ENCODE data around the gene OSCAR. TPM values are rescaled to one million over a fixed set of nuclear protein-coding genes. Genes with fewer than 3 reads are reported as not detected.
A peak's percentile ranks its signal among the peaks of the same experiment; 100 is the strongest.

The OSCAR gene
- total and polyA plus RNA-seq, 2 of the 13 experiments (the other 11 are each of a cell fraction or from before 2014, with no cell fraction given), result 1.9 TPM; not detected in 1

DNA sequence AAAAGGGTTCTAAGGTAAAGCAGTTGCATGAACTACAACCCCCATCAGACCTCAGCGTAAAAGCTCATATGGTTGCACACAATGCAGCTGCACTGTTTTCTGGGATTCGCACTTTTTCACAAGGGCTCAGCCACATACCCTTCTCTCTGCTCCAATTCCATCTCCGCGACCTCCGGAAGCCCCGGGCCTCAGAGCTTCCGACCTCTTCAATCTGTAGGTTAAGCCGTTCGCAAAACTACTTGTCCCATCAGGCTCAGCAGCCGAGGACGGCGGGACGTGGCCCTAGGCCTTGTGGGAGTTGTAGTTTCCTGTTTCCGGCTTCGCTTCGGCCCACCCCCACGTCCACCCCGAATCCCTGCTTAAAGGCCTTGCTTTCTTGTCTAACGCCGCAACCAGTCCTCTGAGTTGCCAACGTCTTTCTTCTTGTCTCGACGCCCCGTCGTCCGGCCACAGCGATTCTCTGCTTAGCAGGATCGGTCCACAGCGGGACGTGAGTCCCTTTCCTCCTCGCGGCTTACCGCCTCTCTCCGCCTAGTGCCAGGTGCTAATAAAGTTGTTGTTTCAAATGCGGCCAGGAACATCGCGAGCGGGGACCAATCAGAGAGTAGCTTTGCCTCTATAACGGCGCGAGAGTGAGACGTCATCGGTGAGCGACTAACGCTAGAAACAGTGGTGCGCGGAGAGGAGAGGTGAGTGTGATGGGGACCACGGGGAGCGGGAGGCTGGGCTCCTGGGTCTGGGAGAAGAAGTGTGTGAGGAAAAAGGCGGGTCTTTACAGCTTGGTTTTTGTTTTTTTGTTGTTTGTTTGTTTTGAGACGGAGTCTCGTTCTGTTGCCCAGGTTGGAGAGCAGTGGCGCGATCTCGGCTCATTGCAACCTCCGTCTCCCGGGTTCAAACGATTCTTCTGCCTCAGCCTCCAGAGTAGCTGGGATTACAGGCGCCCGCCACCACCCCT lies 14.8 kb upstream of the OSCAR start, which contains the start of the genes PRPF31 and TFPT (continued):
- TF ChIP-seq GLI4 (CRISPR knock-in tag; IDR thresholded peaks at IDR 0.05; ENCODE audit: borderline replicate concordance) (peak; percentile 30; the same call in 1 of the 2 replicates), RARG (CRISPR knock-in tag; IDR thresholded peaks at IDR 0.05; ENCODE audit: low read depth) (no peak), GZF1 (CRISPR knock-in tag; IDR thresholded peaks at IDR 0.05) (no peak), KAT8 (CRISPR knock-in tag; IDR thresholded peaks at IDR 0.05) (peak; percentile 99), MED8 (CRISPR knock-in tag; IDR thresholded peaks at IDR 0.05; ENCODE audit: insufficient replicate concordance) (no peak), IKZF5 (CRISPR knock-in tag; IDR thresholded peaks at IDR 0.05) (peak; percentile 54; the same call in 1 of the 2 replicates), TCF7 (IDR thresholded peaks at IDR 0.05; ENCODE audit: low read depth) (no peak), HNRNPH1 (optimal IDR thresholded peaks at IDR 0.05; ENCODE audit: low read depth, low read length) (no peak), ZNF350 (CRISPR knock-in tag; IDR thresholded peaks at IDR 0.05; ENCODE audit: borderline replicate concordance, low read depth) (peak; percentile 88; the same call in 1 of the 2 replicates), NCOA2 (CRISPR knock-in tag; IDR thresholded peaks at IDR 0.05) (peak; percentile 37; the same call in 1 of the 2 replicates), ELF3 (CRISPR knock-in tag; IDR thresholded peaks at IDR 0.05) (peak; percentile 81), RAD21 (CRISPR knock-in tag; IDR thresholded peaks at IDR 0.05) (no peak), ZNF557 (CRISPR knock-in tag; IDR thresholded peaks at IDR 0.05) (peak; percentile 72; the same call in 1 of the 2 replicates), ADNP (CRISPR knock-in tag; IDR thresholded peaks at IDR 0.05) (no peak), EED (CRISPR knock-in tag; IDR thresholded peaks at IDR 0.05) (no peak), WIZ (CRISPR knock-in tag; IDR thresholded peaks at IDR 0.05) (no peak), ZNF850 (CRISPR knock-in tag; conservative IDR thresholded peaks at IDR 0.05) (peak; percentile 36; the same call in 1 of the 2 replicates), MYNN (CRISPR knock-in tag; IDR thresholded peaks at IDR 0.05; ENCODE audit: low read depth) (no peak), ZNF777 (CRISPR knock-in tag; IDR thresholded peaks at IDR 0.05) (no peak), HOXA5 (CRISPR knock-in tag; IDR thresholded peaks at IDR 0.05) (peak; percentile 39), REL (CRISPR knock-in tag; conservative IDR thresholded peaks at IDR 0.05) (no peak), RFX1 (IDR thresholded peaks at IDR 0.05) (no peak), POLR2AphosphoS2 (IDR thresholded peaks at IDR 0.05; ENCODE audit: low read depth, low read length) (peak; percentile 82; the same call in 1 of the 2 replicates), ZKSCAN5 (CRISPR knock-in tag; IDR thresholded peaks at IDR 0.05) (no peak)
- TF ChIP-seq, protein P1, sequence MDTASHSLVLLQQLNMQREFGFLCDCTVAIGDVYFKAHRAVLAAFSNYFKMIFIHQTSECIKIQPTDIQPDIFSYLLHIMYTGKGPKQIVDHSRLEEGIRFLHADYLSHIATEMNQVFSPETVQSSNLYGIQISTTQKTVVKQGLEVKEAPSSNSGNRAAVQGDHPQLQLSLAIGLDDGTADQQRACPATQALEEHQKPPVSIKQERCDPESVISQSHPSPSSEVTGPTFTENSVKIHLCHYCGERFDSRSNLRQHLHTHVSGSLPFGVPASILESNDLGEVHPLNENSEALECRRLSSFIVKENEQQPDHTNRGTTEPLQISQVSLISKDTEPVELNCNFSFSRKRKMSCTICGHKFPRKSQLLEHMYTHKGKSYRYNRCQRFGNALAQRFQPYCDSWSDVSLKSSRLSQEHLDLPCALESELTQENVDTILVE (CRISPR knock-in tag; IDR thresholded peaks at IDR 0.05), result peak; percentile 87
- TF ChIP-seq, protein P2, sequence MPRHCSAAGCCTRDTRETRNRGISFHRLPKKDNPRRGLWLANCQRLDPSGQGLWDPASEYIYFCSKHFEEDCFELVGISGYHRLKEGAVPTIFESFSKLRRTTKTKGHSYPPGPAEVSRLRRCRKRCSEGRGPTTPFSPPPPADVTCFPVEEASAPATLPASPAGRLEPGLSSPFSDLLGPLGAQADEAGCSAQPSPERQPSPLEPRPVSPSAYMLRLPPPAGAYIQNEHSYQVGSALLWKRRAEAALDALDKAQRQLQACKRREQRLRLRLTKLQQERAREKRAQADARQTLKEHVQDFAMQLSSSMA (CRISPR knock-in tag; IDR thresholded peaks at IDR 0.05), result no peak
- TF ChIP-seq, protein P3, sequence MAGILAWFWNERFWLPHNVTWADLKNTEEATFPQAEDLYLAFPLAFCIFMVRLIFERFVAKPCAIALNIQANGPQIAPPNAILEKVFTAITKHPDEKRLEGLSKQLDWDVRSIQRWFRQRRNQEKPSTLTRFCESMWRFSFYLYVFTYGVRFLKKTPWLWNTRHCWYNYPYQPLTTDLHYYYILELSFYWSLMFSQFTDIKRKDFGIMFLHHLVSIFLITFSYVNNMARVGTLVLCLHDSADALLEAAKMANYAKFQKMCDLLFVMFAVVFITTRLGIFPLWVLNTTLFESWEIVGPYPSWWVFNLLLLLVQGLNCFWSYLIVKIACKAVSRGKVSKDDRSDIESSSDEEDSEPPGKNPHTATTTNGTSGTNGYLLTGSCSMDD (CRISPR knock-in tag; IDR thresholded peaks at IDR 0.05), result no peak
